SIG-M5 (cell line): ENCODE results near the gene RAB43.
"Not testable (repeated sequence)": the region's sequence is repeated elsewhere in the genome, so short reads cannot be mapped to it uniquely, and the experiment has no call there.

ENCODE experiments used
- DNase-seq: peaks from one replicate; lab custom pipeline; 2025; lab: John Stamatoyannopoulos, UW

RAB43 gene

DNA sequence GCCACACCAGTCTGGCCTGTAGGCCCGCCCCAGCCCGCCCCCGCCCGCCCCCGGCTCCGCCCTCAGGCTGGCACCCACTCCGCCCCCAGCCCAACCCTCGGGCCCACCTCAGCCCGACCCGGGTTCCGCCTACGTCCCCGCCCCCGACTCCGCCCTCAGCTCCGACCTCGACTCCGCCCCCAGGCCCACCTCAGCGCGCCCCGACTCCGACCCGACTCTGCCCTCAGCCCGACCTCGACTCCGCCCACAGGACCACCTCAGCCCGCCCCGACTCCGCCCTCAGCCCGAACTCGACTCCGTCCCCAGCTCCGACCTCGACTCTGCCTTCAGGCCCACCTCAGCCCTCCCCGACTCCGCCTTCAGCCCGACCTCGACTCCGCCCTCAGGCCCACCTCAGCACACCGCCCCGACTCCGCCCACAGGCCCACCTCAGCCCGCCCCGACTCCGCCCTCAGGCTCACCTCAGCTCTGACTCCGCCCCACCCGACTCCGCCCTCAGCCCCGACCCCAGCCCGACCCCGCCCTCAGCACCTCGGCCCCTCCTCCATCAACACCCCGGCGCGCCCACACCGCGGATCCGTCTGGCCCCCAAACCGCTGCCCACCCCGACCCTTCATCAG, at the start of gene RAB43:
TSS of gene RAB43 (minus strand) at position 13 of the 620 bp plus-strand sequence. CDS start 315 bp downstream, outside the sequence.
- DNase-seq = no peak

DNA sequence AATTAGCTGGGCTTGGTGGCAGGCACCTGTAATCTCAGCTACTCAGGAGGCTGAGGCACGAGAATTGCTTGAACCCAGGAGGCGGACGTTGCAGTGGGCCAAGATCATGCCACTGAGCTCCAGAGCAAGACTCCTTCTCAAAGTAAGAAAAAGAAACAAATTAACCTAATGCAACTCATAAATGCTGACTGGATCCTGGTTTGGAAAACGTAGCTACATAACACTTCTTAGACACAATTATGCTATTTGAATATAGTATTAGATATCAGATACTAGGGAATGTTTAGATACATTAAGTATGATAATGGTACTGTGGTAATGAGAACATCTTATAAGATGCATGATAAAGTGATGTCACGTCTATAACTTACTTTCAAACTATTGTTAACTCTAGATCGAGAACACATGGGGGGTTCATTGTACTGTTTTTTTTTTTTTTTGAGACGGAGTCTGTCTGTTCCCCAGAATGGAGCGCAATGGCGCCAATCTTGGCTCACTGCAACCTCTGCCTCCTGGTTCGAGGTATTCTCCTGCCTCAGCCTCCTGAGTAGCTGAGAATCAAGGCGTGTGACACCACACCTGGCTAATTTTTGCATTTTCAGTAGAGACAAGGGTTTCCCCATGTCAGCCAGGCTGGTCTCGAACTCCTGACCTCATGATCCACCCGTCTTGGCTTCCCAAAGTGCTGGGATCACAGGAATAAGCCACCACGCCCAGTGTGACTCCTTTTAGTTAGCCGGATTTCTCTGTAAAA, 45.2 kb upstream of the RAB43 start:
- DNase-seq = no peak

DNA sequence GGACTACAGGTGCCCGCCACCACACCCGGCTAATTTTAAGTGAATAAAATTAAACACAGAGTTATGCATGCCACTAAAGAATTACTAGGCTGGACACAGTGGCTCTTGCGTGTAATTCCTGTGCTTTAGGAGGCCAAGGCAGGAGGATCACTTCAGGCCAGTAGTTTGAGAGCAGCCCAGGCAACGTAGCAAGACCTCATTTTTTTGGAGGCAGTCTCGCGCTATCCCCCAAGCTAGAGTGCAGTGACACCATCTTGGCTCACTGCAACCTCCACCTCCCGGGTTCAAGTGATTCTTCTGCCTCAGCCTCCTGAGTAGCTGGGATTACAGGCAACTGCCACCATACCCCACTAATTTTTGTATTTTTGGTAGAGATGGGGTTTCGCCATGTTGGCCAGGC, 44.0 kb upstream of the RAB43 start:
- not testable (repeated sequence) for DNase-seq

DNA sequence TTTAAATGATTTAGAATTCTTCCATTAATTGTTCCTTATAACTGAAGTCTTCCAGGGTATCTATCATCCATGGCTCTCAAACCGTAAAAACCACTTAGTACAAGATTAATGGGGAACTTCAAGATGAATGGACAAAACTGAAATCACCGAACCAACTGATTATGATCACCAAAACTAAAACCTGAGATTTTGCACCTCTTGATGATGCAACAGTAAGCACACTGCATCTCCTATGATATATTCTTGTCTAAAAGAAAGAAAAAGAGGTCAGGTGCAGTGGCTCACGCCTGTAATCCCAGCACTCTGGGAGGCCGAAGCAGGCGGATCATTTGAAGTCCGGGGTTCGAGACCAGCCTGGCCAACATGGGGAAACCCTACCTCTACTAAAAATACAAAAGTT, 42.9 kb upstream of the RAB43 start:
- DNase-seq = no peak

DNA sequence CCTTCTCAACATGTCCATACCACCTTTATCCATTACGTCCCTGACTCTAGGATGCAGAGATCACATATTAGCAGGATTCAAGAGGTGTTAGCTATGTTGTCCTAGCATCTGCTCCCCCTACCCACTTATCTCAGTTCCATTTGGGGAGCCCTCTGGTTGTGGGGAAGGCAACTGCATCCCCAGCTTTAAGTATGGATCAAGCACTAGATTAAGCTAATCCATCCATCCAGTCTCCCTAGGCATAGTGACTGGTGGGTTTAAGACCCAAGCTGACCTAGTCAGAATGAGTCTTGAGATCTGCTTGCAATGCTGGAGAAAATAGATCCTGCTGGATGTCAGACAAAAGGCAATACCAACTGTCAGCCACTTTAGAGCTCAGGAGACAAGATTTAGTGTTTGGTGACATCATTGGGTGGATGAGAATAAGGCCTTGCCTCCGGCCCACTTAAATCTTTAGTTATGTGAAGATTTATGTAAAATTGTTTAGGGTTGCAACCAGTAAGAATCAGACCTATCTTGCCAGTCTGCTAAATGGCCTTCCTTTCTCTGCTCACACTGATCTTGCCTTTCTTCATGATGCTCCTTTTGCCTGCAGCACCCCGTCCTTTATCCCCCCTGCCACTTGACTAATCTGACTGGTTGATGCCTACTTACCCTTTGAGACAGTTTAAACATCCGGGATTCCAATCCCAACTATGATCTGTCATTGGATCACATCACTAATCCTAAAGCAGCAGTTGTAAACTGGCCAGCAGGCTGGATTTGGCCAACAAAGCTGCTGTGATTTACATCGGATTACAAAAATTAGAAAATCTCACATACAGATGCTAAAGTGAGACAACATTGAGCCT, 41.4 kb upstream of the RAB43 start:
- DNase-seq = no peak

DNA sequence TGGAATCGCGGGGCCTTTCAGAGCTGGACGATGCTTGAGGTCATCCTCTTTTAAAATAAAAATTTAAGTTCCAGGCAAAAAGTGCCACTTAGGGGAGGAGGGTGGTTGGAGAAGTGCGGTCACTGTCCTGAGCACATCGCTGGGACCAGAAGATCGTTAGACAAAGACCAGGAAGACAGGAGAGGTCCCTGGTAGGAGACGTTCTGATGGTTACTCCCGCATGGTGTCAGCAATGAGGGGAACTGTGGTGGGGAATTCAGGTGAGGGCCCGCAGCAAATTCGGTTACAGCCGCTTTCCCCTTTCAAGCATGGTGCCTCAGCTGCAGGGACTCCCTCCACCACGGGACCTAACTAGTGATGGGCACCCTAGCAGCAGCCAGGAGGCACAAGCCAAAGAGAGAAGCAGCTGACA, 40.3 kb upstream of the RAB43 start:
- DNase-seq = no peak

DNA sequence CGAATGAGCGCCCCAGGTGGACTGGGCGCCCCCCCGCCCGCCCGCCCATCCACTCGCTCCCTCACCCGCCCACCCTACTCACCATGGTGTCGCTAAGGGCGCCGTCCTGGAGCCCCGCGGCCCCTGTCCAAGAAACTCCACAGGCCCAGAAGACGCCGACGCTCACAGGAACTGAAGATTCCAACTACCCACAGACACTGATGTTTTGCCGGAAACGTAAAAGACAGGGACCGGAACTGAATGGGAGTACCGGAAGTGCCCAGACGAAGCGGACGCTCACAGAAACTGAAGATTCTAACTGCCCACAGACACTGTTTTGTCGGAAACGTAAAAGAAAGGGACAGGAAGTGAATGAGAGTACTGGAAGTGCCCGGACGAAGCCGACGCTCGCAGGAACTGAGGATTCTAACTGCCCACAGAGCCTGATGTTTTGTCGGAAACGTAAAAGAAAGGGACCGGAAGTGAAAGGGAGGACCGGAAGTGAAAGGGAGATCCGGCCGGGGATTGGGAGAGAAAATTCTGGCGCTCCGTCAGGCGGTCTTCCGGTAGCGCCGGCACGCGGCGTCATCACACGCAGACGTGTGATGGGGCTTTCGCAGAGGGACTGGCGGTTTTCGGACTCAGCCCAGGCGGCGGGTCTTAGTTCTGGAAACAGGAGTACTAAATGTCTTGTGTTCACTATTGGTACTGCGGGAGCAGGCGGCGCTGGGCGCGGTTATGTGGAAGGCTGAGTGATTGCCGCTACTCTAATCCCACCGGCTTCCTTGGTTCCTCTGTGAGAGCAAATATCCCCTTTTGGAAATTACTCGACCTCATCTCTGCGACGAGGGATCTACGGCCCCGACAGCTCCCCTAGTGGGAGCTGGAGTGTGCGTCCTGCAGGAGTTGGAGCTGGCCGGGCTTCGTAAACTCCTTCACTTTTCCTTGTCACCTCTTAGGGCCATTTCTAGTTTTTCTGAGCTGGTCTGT, 39.6 kb upstream of the RAB43 start, which contains the start of gene ISY1:
TSS of gene ISY1 (minus strand) at position 173 of the 969 bp plus-strand sequence. CDS start at position 85, 88 bp downstream.
- DNase-seq = peak; percentile 92

DNA sequence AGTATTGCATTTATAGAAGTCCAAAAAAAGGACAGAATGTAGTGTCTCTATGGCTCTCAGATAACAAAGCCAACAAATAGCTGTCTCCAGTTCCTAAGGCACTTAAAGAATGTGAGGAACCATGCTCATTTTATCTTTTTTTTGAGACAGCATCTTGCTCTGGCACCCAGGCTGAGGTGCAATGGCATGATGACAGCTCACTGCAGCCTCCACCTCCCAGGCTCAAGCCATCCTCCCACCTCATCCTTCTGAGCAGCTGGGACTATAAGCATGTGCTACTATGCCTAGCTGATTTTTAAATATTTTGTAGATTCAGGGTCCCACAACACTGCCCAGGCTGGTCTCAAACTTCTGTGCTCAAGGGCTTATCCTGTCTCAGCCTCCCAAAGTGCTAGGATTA, 23.2 kb upstream of the RAB43 start:
- DNase-seq = no peak

DNA sequence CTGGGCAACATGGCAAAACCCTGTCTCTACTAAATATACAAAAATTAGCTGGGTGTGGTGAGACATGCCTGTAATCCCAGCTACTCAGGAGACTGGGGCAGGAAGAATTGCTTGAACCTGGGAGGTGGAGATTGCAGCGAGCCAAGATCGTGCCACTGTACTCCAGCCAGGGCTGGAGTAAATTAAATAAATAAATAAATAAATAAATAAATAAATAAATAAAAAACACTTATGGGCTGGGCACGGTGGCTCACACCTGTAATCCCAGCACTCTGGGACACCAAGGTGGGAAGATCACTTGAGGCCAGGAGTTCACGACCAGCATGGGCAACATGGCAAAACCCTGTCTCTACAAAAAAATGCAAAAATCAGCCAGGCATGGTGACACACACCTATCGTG, 19.4 kb upstream of the RAB43 start:
- not testable (repeated sequence) for DNase-seq

DNA sequence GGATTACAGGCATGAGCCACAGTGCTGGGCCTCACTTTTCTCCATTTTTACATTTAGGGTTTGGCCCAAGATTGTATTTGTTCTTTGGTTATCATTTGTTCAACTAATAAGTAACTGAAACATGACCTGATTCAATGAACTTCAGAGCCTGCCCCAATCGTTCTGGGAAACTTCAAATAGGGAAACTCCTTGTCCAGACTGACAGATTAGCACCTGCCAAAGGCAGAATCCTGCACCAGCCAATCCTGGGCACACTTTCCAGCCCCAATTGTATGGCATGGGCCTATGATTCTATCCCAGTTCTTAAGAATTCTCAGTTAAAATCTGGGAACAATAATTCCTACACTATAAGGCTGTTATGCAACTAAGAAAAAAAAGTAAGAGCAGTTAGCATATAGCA, 18.3 kb upstream of the RAB43 start:
- no peak for DNase-seq

DNA sequence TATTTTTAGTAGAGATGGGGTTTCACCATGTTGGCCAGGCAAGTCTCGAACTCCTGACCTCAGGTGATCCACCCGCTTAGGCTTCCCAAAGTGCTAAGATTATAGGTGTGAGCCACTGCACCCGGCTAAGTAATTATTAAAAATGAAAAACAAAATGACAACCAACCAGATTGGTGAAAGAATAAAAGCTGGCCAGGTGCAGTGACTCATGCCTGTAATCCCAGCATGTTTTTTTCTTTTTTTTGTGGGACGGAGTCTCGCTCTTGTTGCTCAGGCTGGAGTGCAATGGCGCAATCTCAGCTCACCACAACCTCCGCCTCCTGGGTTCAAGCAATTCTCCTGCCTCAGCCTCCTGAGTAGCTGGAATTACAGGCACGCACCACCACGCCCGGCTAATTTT, 14.7 kb upstream of the RAB43 start:
- DNase-seq = not testable (repeated sequence)

DNA sequence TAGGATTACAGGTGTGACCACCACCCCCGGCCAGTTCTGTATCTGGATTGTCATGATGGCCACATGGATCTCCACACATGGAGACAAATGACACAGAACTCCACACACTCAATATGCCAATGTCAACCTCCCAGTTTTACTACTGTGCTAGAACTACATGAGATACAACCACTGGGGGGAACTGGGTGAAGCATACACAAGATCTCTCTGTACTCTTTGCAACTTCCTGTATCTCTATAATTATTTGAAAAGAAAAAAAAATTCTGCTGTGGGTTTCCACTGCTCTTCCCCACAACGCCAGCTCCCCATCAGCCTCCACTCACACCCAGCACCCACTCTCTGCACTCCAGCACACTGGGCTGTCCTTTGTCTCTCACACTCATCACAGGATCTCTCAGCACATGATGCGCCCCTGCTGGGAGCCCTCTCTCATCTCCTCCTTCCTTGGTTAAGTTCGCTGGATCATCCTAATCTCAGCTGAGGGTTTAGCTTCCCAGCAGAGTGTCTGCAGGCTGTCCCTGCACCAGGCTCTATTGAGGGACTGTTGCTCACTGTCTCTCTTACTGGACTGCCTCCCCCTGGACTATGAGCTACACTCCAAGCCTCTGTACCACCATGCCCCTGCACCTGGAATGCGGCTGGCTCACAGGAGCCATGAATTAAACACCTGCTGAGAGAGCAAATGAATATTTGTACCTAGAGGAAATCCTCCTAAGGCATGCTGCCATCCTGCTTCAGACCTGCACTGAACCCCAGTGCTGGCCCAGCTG, 10.7 kb upstream of the RAB43 start:
- DNase-seq = no peak

DNA sequence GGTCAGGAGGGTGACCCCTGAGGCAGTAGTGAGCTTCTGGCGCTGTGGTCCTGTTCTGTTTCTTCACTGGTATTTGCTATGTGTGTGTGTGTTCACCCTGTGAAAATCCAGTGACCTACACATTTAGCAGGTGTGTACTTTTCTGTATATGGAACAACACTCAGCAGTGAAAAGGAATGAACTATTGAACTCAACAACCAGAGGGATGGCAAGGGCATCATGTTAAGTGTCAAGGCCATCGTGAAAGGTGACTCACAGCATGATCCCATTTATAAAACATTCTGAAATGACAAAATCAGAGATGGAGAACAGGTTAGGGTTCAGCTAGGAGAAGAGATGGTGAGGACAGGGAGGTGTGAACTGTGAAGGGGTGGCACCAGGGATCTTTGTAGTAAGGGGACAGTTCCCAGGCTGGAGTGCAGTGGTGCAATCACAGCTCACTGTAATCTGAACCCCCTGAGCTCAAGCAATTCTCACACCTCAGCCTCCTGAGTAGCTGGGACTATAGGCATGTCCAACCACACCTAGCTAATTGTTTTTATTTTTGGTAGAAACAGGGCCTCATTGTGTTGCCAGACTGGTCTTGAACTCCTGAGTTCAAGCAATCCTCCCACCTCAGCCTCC, 10.0 kb upstream of the RAB43 start:
- DNase-seq = no peak

DNA sequence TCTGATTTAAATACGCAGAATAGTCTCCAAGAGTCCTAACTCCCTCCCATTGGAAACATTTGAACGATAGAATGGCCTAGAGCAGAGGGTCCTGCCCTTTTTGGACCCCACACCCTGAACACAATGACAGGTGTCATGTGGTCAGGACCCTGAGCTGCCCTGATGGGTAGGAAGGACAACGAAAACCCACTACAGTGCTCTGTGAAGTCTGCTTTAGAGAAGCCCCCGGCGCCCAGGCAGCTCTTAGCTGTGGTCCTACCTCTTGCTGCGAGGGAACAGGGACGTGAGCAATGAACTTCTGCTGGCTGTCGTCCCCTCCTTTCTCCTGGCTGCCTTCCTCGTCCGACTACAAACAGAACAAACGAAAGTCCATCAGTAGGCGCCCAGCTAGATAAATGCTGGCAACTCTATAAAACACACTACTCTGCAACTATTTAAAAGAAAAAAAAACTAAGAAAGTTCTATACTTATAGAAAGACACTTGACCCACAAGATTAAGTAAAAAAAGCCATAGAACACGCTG, 8.7 kb upstream of the RAB43 start:
- no peak for DNase-seq

DNA sequence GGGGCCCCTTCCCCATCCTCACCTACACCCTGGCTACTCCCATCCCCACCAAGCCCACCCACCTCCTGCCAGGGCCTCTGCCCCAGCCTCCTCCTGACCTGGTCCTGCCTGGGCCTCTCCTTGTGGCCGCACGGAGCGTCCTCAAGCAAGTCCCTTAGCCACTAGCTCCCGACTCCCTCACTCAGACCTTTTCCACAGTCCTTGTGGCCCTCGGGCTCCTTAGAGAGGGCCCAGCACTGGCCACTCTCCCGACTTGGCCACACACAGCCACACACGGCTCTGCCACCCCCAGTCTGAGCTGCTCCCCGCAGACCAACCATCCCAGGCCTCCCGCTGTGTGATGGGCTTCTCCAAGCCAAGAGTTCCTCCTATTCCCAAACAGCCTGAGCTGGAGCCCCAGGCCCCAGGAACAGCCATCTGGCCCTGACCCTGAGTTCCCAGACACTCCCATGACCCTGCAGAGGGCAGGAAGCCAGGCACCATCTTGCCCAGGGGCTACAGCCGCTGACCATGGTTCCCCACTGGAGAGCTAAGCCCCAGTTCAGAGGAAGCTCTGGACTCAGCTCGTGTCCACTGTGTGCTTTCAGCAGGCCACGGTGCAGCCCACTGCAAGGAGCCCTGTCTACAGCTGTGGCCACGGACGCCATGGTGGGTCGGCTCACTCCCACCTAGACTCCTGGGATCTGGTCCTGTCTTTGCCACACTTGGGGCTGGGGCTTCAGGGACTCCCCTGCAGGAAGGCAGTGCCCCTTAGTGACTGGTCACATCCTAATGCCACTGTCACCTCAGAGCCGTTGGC, 7.0 kb upstream of the RAB43 start:
- no peak for DNase-seq

DNA sequence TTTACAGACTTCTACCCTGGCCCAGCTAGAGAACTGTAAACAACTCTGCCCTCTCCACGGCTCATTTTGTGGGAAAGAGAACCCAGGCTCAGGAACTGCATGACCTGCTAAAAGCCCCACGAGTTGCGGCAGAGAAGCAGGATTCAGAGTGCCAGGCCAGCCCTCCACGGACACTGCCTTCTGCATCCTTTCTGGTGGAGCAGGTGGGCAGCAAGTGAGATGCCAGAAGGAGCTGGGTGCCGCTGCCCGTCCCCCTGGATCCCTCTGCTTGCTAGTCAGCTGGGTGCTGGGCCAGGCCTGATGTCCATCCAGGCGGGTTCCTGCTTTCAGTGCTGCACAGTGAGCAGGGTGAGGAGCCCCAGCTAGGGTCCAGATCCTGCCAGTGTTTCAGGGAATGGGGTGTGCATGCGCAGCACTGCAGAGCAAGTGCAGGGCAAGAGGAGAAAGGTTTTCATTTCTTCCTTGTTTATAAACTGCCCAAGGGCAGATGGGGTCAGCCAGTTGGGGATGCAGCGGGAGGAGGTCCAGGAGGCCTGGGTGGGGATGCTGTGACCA, 5.2 kb upstream of the RAB43 start:
- DNase-seq = no peak

DNA sequence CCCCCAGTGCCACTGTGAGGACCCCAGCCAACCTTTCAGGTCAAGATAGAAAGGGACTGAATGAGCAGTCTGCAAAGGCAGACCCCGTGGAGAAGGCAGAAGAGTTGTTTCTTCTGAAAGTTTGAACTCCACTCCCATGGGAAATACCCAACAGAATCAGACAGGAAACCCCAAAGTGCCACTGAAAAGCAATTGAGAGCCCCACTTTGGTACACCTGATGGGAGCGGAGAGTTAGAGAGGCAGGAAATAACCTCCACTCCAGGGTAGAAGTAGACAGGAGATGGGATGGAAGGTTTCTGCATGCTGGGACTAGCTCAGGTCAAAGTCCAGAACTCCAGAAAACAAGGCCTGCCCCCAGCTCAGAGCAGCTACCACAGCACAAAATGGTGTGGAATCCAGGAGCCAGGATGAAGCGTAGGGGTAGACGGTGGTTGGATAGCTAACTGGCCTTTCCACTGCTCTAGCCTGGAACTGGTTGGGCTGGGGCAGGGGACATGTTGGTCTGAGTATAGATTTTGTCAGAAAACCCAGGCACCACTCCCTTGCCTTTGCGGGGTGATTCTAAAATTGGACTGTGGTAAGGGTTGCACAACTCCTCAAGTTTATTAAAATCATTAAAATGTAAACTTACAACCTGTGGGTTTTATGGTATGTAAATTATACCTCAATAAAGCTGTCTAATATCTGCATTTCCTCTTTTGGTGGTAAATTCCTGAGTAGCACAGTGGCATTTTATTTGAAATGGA, 1.9 kb upstream of the RAB43 start:
- DNase-seq = no peak

DNA sequence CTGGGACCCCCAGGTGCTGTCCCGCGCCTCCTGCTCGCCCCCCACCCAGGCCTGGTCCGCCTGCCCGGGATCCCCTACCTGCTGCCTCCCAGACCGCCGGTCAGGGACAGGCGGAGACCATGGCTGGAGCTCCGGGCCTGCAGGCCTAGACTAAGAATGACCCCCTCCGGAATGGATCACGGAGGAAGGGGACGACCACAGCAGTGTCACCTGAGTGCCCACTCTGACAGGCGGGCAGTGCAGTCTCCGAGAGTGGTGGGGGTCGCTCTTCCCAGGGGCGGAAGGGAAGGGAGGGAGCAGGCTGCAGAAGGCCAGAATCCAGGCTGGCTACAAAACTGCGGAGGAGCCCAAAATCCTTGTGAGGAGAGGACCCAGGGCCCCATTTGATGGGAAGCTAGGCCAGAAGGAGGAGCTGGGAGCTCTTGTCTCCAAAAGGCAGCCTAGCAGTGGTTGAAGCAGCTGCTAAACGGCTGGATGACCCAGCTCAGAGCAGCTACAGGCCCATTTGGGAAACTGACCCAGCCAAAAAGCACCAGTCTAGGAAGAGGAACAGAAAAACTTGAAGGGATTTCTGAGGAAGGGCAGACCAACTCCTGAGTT, 908 bp upstream of the RAB43 start:
- DNase-seq = no peak
